ENCODE results near the gene SBK3. TPM values are rescaled to one million over a fixed set of nuclear protein-coding genes. Genes with fewer than 3 reads are reported as not detected.
A peak's percentile ranks its signal among the peaks of the same experiment; 100 is the strongest.
"Not testable (repeated sequence)": the region's sequence is repeated elsewhere in the genome, so short reads cannot be mapped to it uniquely, and the experiment has no call there.

Gene SBK3, protein sequence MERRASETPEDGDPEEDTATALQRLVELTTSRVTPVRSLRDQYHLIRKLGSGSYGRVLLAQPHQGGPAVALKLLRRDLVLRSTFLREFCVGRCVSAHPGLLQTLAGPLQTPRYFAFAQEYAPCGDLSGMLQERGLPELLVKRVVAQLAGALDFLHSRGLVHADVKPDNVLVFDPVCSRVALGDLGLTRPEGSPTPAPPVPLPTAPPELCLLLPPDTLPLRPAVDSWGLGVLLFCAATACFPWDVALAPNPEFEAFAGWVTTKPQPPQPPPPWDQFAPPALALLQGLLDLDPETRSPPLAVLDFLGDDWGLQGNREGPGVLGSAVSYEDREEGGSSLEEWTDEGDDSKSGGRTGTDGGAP
- polyA plus RNA-seq (ENCODE audit: insufficient read length) = 0.58 TPM
- long read RNA-seq, donor 1 = 0 reads
- long read RNA-seq, donor 2 = 0 reads
- long read RNA-seq, donor 3 = 0 reads
- long read RNA-seq, donor 4 = 0 reads
- long read RNA-seq, donor 5 = 0 reads
- long read RNA-seq, donor 6 = 0 reads
- long read RNA-seq, donor 7 = 0 reads
- long read RNA-seq, donor 8 = 0 reads

DNA sequence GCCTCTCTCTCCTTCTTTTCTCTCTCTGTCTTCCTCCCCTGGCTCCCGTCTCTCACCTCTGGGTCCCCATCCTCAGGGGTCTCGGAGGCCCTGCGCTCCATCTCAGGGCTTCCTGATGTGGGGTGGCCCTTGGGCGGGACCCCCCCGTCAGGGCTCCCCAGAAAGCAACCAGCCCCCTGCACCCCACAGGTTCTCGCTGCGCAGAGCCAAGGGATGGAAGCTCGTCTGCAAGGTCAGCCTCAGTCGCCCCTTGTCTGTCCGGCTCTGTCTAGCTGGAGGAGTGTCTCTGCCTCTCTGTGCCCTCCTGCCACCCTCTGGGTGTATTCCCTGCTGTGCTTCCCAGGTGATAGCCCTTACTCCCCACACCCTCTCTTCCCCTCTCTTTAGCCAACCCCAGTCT is at the start of gene SBK3:
TSS of gene SBK3 (minus strand) at position 101 of the 400 bp plus-strand sequence. CDS start at position 101, 0 bp downstream.
- no peak for DNase-seq

DNA sequence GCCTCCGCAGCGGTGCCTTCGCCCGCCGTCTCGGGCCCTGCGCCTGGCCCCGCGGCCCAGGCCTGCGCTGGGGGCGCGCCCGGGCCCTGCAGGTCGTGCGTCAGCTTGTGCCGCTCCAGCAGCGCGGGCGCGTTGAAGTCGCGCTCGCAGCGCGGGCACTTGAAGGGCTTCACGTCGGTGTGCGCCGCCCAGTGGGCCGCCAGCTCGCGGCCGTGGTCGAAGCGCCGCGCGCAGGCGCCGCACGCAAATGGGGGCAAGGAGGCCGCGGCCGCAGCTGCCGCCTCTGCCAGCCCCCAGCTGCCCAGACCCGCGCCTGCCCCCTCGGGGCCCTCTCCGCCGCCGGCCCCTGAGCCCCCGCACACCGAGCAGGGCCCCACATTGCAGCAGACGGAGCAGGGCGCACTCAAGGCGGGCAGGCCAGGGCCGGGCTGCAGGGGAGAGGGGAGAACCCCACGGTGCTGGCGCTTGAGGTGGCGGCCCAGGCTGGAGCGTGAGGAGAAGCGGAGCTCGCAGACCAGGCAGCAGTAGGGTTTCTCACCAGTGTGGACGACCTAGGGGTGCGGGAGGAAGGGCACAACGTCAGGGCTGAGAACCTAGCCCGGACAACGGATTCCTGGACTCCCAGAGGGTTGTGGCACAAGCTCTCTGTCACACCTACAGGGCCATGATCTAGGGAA is 47.9 kb upstream of the SBK3 start:
- DNase-seq = no peak

DNA sequence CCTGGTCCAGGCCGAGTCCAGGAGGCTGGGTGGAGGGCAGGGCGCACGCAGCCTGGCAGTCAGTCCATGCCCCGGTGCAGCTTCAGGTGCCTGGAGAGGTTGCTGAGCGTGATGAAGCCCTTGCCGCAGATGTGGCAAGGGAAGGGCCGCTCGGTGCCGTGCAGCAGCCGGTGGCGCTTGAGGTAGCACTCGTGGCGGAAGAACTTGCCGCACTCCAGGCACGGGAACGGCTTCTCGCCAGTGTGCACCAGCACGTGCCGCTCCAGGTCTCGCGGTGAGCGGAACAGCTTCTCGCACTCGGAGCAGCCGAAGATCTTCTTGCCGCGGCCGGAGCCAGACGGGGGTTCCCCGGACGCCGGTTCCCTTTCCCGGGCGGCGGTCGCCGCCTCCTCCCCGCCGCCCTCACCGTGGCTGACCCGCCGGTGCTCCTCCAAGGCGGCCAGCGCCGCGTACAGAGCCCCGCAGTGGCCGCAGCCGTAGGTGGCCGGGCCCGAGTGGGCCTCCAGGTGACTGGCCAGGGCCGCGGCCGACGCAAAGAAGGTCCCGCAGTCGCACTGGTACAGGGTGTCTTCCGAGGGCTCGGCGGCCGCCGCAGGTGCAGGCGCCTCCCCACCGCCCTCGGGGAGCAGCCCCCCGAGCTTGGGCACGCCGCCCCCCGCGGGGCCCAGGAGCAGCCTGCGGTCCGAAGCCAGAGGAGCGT is 47.2 kb upstream of the SBK3 start:
- no peak for DNase-seq

DNA sequence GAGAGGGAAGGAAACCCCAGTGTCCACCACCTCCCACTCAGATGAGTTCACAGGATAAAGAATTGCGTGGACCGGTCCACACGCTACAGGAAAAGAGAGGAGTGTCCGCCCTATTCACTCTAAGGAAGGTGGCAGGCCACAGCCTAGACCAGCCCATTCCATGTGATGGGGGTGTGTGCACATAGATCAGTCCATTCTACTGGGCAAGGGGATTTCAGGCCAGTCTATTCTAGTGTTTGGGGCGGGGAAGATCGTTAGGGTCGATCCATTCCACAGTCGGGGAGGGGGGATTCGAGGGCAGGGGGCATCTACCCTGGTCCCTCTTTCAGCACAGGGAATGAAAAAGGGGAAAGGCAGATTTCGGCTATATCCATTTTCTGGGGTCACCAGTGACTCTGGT is 46.2 kb upstream of the SBK3 start:
- no peak for DNase-seq

DNA sequence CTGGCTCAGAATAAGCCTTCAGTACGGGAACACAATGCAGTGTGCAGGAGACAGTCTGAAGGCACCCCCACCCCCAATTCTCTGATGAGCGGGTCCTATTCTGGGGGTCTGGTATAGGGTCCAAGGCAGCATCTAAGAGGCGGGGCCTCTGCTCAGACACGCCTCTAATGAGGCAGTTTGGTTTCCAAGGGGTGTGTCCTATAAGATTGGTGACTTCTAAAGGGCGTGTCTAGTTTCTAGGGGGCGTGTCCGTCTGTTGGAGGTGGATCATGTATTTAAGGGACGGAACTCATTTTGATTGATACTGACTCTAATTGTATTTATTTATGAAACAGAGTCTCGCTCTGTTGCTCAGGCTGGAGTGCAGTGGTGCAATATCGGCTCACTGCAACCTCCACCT is 45.3 kb upstream of the SBK3 start:
- DNase-seq = no peak

DNA sequence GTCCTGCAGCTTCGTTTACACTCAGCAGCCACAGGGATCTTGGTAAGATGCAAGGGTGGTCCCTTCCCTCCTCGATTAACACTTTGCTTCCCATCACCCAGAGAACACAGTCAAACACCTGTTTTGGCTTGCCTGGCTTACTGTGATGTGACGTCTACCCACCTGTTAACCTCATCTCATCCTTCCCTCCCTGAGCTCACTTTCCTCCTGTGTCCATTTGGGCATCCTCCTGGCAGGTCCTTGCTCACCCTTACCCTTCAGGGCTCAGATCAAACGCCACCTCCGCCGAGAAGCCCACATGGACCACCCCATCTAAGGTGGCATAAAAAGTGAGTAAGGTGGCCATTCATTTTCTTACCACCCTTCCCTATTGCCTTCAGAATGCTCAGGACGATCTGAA is 44.8 kb upstream of the SBK3 start:
- no peak for DNase-seq

DNA sequence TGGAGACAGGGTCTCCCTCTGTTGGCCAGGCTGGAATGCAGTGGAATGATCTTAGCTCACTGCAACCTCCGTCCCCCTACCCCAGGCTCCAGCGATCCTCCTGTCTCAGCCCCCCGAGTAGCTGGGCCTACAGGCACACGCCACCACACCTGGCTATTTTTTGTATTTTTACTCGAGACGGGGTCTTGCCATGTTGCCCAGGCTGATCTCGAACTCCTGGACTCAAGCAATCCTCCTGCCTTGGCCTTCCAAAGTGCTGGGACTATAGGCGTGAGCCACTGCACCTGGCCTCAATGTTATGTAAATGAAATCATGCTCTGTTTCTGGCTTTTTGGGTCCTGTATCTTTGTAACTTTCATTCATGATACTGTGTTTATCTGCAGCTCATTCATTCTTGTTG is 43.4 kb upstream of the SBK3 start:
- no peak for DNase-seq

DNA sequence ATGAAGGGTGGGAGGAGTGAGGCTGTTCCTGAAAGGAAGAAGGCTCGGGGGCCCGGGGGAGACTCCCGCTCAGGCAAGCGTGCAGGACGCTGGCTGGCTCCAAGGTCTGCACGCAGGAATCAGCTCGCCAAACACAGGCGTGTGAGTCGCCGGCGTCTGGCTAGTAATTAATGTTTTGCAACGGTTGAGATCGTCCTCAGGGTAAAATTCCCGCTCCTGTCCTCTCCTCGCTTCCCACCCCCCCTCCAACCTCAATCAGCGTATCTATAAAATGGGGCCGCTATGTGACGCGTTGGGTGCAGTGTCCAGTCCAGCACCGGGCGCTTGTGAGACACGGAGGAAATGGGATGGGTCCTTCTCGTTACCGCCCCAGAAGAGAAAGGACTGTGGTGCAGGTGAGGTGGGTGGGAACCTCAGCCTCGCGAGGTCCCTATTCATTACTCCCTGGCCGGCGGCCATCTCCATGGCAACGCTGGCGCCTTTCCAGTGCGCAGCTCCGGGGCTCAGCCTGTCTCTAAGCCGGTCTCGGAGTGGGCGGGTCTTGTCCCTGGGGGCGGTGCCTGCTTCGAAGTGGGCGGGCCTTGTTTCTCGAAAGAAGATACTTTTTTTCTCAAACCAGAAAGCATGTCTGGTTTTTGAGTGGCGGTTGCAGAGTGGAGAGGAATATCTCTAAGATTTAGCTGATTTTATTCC is 41.8 kb upstream of the SBK3 start:
- DNase-seq = peak; percentile 95

DNA sequence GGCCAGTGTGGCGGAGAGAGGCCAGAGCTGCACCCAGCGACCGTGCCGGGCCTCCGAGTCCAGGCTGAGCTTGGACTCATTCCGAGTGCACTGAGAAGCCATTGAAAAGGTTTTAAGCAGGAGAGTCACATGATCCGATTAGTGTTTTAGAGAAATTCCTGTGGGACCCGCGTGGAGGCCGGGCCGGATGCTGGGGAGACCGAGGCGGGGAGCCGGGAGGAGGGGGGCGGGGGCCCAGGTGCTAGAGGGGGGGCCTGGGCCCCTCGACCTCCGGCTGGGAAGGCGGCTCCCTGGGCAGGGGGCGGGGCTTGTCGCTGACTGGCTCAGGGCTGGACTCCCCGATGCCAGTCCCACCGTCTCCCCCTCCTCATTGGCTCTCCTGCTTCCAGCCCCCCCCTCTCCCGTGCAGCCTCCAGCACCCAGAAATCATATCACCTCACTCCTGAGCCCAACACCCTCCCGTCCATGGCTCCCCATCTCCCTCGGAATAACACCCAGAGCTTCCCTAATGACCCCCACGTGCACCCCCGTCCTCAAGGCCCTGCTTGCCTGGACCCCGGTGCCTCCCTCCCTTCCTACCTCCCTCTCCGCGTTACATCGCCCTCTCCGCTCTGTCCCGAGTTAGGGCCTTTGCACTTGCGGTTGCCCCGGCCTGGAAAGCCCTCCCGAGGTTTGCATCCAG is 40.5 kb upstream of the SBK3 start:
- DNase-seq = peak; percentile 86

DNA sequence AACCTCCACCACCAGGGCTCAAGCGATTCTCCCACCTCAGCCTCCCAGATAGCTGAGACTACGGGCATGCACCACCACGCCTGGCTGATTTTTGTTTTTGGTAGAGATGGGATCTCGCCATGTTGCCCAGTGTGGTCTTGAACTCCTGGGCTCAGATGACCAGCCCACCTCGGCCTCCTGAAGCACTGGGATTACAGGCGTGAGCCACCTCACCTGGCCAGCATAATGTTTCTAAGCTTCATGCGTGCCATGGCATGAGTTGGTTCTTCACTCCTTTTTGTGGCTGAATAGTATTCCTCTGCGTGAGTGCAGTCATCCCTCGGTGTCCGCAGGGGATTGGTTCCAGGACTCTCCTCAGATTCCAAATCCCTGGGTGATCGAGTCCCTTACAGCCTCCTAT is 39.5 kb upstream of the SBK3 start:
- DNase-seq = no peak

DNA sequence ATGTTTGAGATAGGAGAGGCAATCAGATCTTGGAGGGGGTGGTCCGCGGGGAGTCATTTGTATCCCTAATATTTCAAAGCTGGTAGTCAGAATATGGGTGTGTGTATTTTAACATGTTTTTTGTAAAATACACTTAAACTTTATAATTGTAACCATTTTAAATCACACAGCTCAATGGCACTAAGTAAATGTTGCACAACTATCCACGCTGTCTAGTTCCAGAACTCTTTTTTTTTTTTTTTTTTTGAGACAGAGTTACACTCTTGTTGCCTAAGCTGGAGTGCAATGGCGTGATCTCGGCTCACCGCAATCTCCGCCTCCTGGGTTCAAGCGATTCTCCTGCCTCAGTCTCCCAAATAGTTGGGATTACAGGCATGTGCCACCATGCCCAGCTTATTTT is 38.6 kb upstream of the SBK3 start:
- DNase-seq = not testable (repeated sequence)

DNA sequence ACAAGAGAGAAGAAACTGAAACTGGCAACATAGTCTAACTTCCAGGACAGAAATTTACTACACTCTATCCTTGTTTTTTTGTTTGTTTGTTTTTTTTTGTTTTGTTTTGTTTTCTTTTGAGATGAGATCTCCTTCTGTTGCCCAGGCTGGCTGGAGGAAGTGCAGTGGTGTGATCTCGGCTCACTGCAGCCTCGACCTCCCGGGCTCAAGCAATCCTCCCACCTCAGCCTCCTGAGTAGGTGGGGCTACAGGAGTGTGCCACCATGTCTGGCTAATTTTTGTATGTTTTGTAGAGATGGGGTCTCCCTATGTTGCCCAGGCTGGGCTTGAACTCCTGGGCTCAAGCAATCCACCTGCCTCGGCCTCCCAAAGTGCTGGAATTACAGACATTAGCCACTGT is 36.9 kb upstream of the SBK3 start:
- not testable (repeated sequence) for DNase-seq

DNA sequence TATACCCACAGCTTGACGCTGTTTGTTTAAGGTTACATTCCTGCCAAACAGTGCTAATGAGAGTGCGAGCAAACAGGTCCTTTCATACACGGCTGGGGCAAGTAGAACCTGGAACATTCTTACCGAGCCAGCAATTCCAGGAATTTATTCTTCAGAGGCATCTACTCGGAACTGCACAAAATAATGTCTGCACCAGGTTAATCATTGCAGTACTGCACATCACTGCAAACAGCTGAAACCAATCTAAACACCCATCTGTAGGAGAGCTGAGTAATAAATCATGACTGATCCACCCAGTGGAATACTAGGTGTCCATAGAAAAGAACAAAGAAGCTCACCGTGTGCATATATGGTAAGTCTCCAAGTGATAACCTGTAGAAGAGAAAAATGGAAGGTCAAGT is 36.5 kb upstream of the SBK3 start:
- DNase-seq = no peak

DNA sequence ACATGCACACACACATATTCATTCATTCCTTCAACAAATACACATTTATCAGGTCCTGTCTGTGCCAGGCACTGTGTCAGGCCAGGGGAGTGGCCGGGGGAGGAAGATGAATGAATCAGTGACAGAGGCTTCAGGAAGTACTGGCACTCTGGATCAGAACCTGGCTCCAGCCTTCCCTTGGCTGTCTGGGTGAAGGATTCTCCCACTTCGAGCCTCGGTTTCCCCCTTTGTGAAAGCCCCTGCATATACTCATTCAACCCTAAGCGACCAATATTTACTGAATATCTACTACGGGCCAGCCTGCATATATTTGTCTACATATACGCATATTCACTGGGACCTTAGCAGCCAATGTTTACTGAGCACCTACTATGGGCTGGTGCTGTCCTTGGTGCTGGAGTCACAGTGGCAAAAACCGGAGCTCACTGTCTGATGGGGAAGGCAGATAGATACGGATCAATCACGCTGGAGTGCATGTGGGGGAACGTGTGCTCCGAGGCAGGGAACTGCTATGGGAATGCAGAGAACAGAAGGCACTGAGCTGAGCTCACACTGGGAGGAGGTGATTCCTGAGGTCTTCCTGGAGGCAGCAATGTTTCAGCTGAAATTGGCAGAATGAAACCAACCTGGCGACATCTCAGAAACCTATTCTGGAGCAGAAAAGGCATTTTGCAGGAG is 35.9 kb upstream of the SBK3 start:
- no peak for DNase-seq

DNA sequence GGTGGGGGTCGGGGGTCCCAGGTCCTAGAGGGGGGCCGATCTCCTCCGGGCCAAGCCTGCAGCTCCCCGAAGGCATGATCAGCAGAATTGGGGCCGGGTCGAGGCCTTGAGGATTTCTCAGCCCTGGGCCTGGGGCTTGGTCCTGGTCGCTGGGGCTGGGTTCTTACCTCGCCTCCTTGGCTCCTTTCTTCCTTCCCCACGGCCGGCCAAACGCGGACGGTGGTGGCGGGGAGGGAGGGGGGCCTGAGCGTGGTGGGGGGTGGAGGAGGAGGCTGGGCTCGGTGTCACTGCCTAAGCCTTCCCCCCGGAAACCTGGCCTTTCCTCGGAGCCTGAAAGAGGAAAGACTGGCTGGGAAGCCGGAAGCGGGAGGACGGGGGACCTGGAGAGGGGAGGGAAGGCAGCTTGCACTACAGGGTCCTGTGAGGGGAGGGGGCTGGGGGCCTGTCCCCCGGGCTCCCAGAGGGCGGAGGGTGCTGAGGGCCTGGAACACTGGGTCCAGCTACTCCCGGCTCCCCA is 35.3 kb upstream of the SBK3 start, which contains the start of gene ZNF579:
TSS of gene ZNF579 (minus strand) at position 221 of the 517 bp plus-strand sequence. CDS start 1,209 bp downstream, outside the sequence.
- peak; percentile 89 for DNase-seq

DNA sequence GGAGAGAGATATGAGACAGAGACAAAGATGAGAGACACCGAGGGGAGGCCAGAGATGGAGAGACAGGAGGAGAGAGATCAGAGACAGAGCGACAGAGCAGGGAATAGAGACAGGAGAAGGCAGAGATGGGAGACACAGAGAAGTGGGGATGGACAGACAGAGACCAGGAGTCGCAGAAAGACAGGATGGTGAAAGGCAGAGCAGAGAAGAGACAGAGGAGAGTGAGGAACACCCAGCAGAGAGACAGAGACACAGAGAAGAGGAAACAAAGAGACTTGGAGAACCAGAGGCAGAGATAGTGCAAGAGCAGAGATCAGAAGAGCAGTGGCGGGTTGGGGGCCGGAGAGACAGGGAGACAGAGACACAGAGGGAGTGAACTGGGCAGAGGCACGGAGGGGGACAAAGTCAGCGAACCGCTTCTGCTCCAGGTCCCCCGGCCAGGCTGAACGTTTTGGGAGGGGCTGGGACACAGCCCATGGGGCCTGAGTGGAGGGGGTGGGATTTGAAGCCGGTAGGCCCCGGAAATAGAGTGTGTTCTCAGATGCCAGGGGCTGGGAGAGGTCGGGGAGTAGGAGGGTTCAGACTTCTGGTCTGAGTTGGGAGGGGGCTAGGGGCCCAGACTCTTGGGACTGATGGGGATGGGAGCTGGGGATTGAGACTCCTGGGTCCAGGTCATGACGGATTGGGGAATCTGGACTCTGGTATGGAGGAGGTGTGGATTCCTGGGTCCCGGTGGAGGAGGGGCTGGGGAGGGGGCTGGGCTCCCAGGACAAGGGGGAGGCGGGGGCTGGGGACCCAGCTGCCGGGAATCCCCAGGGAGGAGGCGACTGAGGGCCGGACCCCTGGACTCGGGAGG is 34.7 kb upstream of the SBK3 start:
- no peak for DNase-seq

DNA sequence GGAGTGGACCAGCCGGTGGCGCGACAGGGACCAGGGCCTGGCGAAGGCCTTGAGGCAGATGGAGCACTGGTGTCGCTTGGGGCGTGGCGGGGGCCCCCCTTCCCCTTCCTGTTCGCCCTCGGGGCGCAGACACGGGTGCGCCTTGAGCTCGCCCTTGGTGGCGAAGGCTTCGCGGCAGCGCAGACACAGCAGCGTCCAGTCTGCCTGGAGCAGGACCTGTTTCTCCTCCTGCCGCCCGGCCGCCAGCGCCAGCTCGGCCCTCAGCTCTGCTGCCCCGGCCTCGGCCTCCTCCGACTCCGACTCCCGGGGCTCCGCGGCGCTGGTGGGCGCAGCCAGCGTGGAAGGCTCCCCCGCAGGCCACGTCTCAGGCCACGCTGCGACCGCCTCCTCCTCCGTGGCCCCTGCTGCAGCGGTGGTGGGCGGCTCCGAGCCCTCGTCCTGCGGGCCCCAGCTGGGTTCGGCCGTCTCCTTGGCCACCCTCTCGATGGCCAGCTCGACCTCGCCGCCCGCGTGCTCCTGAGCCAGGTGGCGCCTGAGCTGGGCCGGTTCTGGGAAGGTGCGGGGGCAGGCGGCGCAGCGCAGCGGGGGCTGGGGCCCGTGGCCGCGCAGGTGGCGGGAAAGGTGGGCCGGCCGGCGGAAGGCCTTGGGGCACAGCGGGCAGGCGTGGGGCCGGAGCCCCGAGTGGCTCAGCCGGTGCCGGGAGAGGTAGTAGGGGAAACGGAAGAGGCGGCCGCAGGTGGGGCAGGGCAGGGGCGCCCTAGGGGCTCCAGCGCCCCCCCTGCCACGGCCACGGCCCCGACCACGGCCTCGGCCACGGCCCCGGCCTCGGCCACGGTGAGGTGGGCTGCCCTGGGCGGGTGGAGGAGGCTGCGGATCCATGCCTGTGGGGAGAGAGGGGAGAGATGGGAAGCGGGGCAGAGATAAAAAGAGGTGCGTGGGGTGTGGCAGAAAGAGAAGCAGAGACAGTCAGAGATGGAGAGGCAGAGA is 33.7 kb upstream of the SBK3 start:
- DNase-seq = no peak
